GM18868 (cell line): ENCODE data around the gene ARF6.
"Not testable (repeated sequence)": the region's sequence is repeated elsewhere in the genome, so short reads cannot be mapped to it uniquely, and the experiment has no call there.

Source experiments
- ATAC-seq: cut with Tn5 transposase; IDR thresholded peaks from one replicate; pipeline ENCODE4 v1.9.1; 2021; ENCODE audit warnings: mild to moderate bottlenecking, moderate library complexity; ENCODE audit not compliant: unreplicated experiment

ARF6 gene

DNA sequence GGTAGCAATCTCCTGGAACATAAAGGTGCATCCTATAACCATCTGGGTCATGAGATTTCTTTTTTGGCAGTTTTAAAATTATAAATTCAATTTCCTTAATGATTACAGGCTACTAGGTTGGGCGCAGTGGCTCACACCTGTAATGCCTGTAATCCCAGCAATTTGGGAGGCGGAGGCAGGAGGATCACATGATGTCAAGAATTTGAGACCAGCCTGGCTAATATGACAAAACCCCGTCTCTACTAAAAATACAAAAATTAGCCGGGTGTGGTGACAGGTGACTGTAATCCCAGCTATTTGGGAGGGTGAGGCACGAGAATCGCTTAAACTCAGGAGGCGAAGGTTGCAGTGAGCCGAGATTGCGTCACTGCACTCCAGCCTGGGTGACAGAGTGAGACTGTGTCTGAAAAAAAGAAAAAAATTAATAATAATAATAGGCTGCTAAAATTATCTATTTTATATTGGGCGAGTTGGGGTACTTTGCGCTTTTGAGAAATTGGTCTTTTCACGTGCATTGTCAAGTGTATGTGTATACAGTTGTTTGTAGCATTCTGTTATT, 17.2 kb upstream of the ARF6 start:
- ATAC-seq = no peak

DNA sequence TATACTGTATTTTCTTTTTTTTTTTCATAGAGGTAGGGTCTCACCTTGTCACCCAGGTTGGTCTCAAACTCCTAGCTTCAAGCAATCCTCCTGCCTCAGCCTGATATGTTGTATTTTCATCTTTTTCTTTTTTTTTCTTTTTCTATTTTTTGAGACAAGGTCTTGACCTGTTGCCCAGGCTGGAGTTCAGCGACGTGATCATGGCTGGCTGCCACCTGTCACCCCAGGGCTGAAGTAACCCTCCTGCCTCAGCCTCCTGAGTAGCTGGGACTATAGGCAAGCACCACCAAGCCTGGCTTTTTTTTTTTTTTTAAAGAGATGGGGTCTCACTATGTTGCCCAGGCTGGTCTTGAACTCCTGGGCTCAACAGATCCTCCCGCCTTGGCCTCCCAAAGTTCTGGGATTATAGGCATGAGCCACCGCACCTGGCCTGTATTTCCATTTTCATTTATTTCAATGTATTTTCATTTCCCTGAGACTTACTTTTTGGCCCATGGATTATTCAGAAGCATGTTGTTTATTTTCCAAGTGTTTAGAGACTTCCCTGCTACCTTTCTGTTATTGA, 16.2 kb upstream of the ARF6 start:
- no peak for ATAC-seq

DNA sequence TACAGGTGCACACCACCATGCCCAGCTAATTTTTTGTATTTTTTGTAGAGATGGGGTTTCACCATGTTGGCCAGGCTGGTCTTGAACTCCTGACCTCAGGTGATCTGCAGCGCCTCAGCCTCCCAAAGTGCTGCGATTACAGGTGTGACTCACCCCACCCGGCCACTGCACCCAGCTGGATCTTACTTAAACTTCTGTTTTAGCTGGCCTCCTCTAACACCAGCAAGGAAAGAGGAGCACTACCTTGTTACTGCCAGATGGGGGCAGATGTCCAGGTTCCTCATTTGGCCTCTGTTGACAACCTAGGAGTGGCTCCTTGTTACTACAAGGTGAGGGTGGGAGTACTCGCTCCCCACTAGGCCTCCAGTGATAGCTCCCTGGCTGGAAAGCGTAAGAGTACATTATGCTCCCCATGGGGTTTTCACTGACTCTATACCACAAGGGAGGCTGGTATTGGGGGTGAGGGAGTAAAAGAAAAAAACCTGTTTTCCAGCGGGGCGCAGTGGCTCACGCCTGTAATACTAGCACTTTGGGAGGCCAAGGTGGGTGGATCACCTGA, 13.2 kb upstream of the ARF6 start:
- ATAC-seq = peak; percentile 90

DNA sequence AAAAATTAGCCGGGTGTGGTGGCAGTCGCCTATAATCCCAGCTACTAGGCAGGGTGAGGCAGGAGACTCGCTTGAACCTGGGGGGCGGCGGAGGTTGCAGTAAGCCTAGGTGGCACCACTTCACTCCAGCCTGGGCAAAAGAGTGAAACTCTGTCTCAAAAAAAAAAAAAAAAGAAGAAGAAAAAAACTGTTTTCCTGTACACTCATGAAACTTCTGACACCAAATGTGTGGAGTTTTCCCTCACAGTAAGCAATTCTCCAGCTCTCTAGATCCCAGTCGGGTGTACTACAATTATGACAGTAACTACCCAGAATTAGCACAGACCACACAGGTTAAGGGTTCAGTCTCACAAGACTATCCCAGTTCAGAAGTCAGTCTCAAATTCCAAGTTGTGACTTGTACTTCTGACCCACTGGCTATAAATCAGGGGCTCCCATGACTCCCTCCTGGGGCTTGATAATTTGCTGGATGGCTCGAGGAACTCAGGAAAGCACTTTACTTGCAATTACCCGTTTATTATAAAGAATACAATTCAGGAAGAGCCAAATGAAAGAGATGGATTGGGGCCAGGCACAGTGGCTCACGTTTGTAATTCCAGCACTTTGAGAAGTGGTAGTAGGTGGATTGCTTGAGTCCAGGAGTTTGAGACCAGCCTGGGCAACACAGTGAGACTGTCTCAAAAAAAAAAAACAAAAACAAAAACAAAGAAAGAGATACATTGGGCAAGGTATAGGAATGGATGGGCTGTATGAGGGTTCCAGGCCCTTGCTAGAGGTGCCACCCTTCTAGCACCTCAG, 12.4 kb upstream of the ARF6 start:
- ATAC-seq = no peak

DNA sequence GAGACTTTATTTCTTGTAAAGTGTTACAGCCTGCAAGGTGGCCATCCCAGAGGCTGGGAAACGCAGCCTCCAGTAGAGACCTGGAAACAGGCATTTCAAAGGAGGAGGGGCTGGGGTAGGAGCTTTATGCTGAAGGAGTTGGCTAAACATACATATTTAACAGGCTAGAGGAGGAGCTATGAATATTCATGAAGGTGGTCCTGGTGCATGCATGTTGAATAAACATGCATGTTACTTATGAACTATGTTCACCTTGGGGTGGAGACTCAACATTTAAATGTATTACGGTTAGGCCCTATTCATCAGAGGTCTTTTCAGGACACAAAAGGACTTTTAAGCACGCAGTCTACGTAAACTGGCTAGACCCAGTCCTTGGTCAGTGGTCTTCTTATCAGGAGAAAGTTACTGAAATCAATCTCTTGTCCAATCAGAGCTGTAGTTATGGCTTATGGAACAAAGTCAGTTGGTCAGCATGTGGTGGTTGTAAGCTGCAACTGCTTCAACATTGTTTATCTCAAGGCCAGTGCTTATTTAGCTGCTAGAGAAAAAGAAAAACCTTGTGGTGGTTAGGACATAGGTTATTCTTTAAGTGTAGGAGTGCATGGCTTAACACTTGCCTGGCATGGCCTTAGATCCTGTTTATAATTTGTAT, 11.4 kb upstream of the ARF6 start:
- ATAC-seq = no peak

DNA sequence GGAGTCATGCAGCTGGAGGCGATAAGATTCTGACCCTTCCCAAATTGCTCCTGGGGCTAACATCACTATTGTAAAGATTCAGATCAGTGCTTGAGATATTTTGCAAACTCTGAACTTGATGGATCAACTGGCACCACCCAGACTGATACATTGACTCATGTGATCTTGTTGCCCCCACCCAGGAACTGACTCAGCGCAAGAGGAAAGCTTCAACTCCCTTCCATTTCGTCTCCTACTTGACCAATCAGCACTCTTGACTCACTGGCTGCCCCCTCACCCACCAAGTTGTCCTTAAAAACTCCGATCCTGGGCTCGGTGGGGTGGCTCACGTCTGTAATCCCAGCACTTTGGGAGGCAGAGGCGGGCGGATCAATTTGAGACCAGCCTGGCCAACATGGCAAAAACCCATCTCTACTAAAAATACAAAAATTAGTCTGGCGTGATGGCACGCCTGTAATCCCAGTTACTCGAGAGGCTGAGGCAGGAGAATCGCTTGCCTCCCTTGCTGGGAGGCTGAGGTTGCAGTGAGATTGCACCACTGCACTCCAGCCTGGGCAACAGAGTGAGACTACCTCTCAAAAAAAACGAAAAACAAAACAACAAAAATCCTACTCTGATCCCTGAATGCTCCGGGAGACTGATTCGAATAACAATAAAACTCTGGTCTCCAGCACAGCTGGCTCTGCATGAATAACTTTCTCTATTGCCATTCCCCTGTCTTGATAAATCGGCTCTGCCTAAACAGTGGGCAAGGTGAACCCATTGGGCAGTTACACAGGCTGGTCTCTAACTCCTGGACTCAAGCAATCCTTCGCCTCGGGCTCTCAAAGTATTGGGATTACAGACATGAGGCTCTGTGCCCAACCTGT, 9.8 kb upstream of the ARF6 start:
- ATAC-seq = no peak

DNA sequence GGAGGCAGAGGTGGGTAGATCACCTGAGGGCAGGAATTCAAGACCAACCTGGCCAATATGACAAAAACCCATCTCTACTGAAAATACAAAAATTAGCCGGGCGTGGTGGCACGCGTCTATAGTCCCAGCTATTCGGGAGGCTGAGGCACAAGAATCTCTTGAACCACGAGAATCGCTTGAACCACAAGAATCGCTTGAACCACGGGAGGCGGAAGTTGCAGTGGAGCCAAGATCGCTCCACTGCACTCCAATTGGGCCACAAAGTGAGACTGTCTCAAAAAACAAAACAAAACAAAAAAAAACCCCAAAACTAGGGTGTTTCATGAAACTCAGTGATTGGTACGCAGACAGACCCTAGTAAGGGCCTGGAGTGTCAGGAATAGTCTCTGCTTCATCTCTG, 6.4 kb upstream of the ARF6 start:
- ATAC-seq = no peak

DNA sequence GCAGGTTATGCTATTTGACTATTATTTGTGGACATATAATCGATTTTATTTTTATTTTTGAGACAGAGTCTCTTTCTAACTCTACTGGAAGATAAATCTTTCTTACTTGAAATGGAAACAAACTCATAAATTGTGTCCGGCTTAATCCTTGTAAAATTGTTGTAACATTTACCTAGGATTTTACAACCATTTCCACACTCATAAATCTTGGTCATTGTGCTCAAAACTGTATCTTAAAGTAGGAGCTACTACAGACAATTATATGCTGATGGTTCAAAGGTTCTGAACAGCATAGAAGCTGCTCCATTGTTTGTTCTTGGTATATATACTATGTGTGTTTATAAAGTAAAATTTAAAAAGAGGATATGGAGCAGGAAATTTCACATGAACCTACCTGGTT, 4.6 kb upstream of the ARF6 start:
- ATAC-seq = no peak

DNA sequence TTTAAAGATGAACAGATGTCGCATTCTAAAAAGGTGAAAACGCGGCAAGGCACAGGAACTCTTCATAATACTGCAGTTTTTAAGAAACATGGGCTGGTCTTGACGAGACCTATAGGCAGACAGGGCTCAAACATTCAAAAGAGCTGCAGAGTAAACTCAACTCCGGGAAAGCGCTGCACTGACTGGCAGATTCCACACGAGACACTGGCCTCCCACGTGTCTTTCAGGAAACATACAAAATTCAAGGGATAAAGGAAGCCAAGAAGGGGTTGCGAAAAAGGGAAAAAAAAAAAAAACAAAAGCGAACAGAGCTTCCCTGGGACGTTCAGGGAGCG, 614 bp upstream of the ARF6 start:
- ATAC-seq = peak; percentile 46

DNA sequence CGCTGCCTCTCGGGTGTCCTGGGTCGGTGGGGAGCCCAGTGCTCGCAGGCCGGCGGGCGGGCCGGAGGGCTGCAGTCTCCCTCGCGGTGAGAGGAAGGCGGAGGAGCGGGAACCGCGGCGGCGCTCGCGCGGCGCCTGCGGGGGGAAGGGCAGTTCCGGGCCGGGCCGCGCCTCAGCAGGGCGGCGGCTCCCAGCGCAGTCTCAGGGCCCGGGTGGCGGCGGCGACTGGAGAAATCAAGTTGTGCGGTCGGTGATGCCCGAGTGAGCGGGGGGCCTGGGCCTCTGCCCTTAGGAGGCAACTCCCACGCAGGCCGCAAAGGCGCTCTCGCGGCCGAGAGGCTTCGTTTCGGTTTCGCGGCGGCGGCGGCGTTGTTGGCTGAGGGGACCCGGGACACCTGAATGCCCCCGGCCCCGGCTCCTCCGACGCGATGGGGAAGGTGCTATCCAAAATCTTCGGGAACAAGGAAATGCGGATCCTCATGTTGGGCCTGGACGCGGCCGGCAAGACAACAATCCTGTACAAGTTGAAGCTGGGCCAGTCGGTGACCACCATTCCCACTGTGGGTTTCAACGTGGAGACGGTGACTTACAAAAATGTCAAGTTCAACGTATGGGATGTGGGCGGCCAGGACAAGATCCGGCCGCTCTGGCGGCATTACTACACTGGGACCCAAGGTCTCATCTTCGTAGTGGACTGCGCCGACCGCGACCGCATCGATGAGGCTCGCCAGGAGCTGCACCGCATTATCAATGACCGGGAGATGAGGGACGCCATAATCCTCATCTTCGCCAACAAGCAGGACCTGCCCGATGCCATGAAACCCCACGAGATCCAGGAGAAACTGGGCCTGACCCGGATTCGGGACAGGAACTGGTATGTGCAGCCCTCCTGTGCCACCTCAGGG, 679 bp downstream of the ARF6 start:
- peak; percentile 31 for ATAC-seq

DNA sequence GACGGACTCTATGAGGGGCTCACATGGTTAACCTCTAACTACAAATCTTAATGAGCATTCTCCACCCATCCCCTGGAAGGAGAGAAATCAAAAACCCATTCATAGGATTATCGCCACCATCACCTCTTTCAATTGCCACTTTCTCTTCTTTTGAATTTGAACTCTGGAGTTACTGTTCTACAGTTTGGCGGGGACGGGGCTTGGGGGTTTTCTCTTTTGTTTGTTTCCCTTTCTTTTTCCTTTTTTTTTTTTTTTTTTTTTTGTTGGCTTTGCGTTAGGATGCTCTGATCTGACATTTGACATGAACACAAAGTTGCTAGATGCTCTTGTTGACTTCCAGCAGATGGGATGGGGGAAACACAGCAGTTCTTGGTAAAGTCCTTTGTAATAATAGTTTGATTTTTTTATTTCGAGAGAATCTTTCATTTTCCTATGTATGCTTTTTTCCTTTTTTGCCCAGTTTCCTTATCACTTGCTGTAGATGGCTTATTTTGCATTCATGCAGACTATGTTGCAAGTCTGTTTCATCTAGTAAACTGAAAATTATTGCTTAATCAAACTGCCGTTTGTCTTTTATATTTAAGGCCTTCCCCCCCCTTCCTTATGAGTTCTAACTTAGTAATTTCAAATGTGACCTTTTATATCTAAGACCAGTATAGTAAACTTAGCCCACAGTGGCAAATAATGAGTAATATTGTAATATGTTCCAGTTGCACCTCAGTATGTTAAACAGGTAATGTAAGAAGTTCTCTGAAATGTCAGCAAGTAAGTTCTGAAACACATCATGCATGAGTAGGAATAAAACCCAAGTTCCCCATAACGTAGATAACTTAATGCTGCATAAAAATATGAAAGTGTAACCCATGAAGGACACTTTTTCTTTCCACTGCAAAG, 1.6 kb downstream of the ARF6 start:
- not testable (repeated sequence) for ATAC-seq

DNA sequence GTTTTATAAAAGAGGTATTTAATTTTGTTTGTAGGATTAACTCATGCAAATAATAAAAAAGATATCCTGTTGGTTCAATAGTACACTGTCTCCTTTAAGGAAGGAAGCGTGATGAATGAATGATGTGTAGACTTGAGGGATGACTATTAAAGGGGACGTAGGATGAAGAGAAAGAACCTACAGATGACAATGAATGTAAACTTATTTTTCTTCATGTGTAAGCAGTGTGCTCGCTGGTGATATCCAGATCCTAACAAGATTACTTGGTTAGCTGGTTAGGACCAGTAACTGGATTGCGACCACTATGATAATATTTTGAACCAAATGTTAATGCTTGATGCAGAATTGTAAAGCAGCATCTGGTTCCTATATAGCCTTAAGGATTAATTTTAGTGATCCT, 2.6 kb downstream of the ARF6 start:
- ATAC-seq = no peak

DNA sequence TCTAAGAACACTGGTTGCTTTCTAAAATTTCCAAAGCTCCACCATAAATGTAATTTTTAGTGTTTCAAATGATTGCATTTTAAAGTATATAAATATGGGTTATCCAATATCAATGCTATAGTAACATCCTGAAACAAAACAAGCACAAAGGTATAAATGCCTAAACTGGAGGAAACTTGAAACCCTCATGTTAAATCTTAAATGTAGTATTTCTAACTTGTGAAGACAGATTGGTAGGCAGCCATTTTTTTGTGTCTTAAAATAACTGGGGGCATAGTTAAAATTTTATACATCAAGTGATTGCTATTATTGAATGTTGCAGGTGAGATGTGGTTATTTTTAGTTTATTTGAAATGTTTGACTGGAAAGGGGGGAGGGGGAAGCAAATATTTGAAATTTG, 3.4 kb downstream of the ARF6 start:
- ATAC-seq = not testable (repeated sequence)

DNA sequence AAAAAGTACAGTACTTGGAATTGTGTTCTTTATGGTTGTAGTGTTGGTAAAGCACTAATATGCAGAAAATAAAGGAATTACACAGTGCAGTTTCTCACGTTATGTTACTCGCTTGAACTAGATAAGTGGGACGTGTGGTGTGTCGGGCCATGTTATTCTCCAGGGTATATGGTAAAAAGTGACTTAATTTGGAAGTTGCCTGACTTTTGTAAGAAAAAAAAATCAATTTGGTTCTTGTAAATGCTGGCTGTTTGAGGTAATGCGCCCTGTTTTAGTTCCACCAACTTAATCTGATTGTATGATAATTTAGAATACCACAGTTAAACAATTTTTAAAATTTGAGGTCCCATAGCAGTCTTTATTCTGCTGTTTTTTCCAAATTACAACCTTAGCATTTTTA, 4.1 kb downstream of the ARF6 start:
- no peak for ATAC-seq

DNA sequence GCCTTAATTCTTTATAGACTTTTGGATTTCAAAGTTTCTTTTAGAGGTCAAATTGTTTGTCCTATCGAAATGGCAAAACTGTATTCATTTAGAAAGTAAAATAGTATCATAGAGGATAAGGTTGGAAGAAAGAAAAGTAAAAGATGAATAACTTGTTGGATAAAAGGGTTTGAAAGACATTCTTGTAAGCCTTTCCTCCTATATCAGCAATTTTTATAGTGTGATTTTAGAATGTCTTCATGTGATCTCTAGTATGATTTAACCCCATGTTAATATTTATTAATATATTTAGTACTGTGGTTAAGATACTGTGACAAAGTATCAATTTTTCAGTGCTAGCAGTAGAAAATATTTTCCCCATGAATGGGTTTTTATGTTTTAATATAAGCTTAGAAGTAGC, 4.5 kb downstream of the ARF6 start:
- ATAC-seq = no peak

DNA sequence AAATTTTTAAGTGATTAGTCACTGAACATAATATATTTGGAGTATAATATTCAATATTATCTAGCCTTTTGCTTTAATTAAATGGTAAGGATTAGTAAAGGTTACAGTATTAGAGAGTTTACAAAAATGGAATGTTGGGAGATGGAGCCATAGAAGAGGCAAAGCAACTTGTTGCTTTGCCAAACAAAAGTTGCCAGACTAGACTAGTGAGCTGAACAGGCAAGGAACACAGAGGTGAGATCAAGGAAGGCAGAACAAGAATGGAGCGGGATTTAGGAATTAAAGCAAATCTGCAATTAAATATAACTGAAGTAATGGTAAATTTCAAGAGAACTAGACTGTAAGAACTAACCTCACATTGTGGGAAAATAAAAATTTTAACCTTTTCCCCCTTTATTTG, 5.1 kb downstream of the ARF6 start:
- ATAC-seq = no peak

DNA sequence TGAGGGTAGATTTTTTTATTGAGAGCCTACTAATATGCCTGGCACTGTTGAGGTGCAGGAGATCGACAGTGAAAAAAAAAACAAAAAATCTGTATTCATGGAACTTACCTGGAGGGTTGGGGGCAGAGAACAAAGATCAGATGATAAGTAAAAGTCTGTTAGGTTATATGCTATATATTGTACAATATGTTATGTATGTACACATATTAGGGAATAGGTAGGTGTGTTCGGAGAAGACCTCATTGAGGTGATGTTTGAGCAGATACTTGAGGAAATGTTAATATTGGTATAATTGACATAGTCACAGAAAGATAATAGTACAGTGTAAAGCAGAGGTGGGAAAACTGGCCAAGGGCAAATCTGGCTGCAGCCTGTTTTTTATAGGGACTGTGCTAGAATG, 5.6 kb downstream of the ARF6 start:
- ATAC-seq = no peak

DNA sequence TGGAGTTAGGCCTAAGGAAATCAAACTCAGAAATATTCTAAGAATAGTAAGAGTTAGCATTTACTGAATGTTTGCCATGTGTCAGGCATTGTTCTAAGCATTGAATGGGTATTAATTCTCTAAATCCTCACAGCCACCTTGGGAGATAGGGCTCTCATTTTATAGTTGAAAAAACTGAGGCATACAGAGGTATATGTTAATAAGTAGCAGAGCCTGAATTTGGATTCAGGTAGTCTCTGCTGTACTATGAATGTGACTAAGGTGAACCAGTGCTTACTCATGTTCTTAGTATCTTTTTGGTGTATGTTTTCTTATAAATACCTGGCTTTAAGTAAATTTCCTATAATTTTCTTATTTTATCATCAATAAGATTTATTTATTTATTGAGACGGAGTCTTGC, 8.1 kb downstream of the ARF6 start:
- ATAC-seq = no peak

DNA sequence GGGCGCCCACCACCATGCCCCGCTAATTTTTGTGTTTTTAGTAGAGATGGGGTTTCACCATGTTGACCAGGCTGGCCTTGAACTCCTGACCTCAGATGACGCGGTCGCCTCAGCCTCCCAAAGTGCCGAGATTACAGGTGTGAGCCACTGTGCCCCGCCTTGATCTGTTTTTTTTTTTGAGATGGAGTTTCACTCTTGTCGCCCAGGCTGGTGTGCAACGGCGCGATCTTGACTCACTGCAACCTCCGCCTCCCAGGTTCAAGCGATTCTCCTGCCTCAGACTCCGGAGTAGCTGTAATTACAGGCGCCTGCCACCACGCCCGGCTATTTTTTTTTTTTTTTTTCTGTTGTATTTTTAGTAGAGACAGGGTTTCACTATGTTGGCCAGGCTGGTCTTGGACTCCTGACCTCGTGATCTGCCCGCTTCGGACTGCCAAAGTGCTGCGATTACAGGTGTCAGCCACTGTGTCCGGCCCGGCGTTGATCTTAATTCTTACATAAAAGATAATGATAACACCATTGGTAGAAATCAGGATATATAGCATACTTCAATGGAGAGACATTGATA, 9.9 kb downstream of the ARF6 start:
- ATAC-seq = not testable (repeated sequence)
